ENCODE results near the gene ANO6. TPM values are rescaled to one million over a fixed set of nuclear protein-coding genes. Genes with fewer than 3 reads are reported as not detected.
A peak's percentile ranks its signal among the peaks of the same experiment; 100 is the strongest.

ANO6 gene
- total and polyA plus RNA-seq, 11 donors = 9.0 to 57.2 (median 46.0) TPM

- peak in 4 of 5 donors; percentile 40 to 57 (median 48) for DNase-seq
- Histone ChIP-seq H3K9me3 (peaks cover 0 to 16% (median 7%) of the 10 kb centered on the region in 12 donors), H3K27ac (peak overlapping the region in 11 of 12 donors; percentile 2 to 60 (median 34)), H3K4me3 (no peak overlapping the region), H3K27me3 (no peaks in the 10 kb centered on the region), H3K36me3 (peaks cover 0 to 41% (median 26%) of the 10 kb centered on the region in 9 donors), H3K4me1 (peaks cover 0 to 29% (median 21%) of the 10 kb centered on the region in 12 donors)
- intact Hi-C loops (cut with DNase I) = loop anchor here in 2 of 10 donors (10.0 kb wide), 1 partner anchor 143 kb away; the partner anchor contains the start of gene ANO6 (in 2 of the 2)
- ATAC-seq = peak; percentile 62 to 87 (median 78)
- WGBS, 4 donors = 39 to 54% (median 42%) methylated on average over 4 of the region's 4 CpGs
- TF ChIP-seq CTCF (IDR thresholded peaks at IDR 0.05) (no peak), POLR2A (IDR thresholded peaks at IDR 0.05) (no peak)
Measured at GRCh38 chr12:45357539-45358417, 141.9 kb downstream of the ANO6 start.

- TF ChIP-seq CTCF (IDR thresholded peaks at IDR 0.05) (no peak), POLR2A (IDR thresholded peaks at IDR 0.05) (no peak)
- intact Hi-C loops (cut with DNase I) = no loop called here
- peaks cover 0 to 42% (median 4%) of the 10 kb centered on the region in 9 donors for H3K36me3 ChIP-seq
- DNase-seq (no peak), ATAC-seq (no peak)
- no peaks in the 10 kb centered on the region for H3K27me3 ChIP-seq
- no peak overlapping the region for H3K4me3 ChIP-seq
- peaks cover 0 to 43% (median 21%) of the 10 kb centered on the region in 12 donors for H3K9me3 ChIP-seq
- no peak overlapping the region for H3K27ac ChIP-seq
- H3K4me1 ChIP-seq = peaks cover 0 to 16% (median 12%) of the 10 kb centered on the region in 12 donors
Measured at GRCh38 chr12:45362291-45362690, 146.4 kb downstream of the ANO6 start.

- H3K4me1 ChIP-seq = peaks cover 0 to 1% (median 0%) of the 10 kb centered on the region in 12 donors
- peaks cover 0 to 53% (median 13%) of the 10 kb centered on the region in 9 donors for H3K36me3 ChIP-seq
- H3K9me3 ChIP-seq = peaks cover 0 to 43% (median 21%) of the 10 kb centered on the region in 12 donors
- ATAC-seq (no peak), DNase-seq (no peak)
- H3K27ac ChIP-seq = no peak overlapping the region
- TF ChIP-seq POLR2A (IDR thresholded peaks at IDR 0.05) (no peak), CTCF (IDR thresholded peaks at IDR 0.05) (no peak)
- H3K4me3 ChIP-seq = no peak overlapping the region
- H3K27me3 ChIP-seq = no peaks in the 10 kb centered on the region
- intact Hi-C loops (cut with DNase I) = no loop called here
Measured at GRCh38 chr12:45363903-45364302, 148.0 kb downstream of the ANO6 start.

- Histone ChIP-seq H3K9me3 (peaks cover 0 to 16% (median 6%) of the 10 kb centered on the region in 12 donors), H3K4me3 (no peak overlapping the region), H3K36me3 (peaks cover 0 to 47% (median 30%) of the 10 kb centered on the region in 9 donors), H3K4me1 (peaks cover 0 to 3% (median 0%) of the 10 kb centered on the region in 12 donors), H3K27me3 (no peaks in the 10 kb centered on the region), H3K27ac (no peak overlapping the region)
- ATAC-seq (no peak), DNase-seq (no peak)
- intact Hi-C loops (cut with DNase I) = no loop called here
- 84 to 89% (median 88%) methylated on average over 3 of the region's 3 CpGs for WGBS, 4 donors
- TF ChIP-seq POLR2A (IDR thresholded peaks at IDR 0.05) = no peak
- no peak for TF ChIP-seq CTCF (IDR thresholded peaks at IDR 0.05)
Measured at GRCh38 chr12:45368841-45369489, 153.1 kb downstream of the ANO6 start.
